ENCODE data around the gene VWA2. TPM values are rescaled to one million over a fixed set of nuclear protein-coding genes. Genes with fewer than 3 reads are reported as not detected.
A peak's percentile ranks its signal among the peaks of the same experiment; 100 is the strongest.

Gene VWA2
- total RNA-seq, 2 donors from 2014 or later = 1.1 to 1.5 TPM

DNA sequence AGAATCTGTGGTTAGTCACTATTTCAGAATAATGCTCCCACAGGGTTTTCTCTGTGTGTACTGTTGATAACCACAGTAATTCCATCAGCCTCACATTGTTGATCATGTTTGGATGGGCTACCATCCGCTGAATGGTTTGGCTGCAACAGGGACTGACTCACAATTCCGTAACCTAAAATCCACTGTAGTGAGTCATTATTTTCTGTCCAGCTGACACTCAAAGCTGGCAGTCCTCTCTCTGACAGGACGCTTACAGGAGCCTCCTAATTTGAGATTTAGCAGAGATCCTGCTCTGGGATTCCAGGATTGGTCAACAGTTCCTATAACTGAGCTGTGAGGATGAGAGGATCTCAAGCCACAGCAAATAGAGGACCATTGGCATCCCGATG, 32.7 kb downstream of the VWA2 start:
- intact Hi-C loops (cut with DNase I, micrococcal nuclease) = no loop called here
- ATAC-seq (no peak), DNase-seq (no peak)

DNA sequence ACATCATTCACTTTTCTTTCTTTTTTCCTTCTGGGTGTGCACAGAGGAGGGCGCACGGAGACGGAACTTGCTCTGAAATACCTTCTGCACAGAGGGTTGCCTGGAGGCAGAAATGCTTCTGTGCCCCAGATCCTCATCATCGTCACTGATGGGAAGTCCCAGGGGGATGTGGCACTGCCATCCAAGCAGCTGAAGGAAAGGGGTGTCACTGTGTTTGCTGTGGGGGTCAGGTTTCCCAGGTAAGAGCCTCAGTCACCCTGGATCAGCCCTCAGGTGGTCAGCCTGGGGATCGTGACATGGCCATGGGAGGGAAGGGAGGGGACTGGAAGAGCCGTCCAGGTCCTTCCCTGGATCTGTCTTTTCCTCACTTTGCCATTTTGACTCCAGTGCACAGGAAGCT, 33.6 kb downstream of the VWA2 start:
- intact Hi-C loops (cut with DNase I, micrococcal nuclease) = no loop called here
- ATAC-seq (no peak), DNase-seq (no peak)

DNA sequence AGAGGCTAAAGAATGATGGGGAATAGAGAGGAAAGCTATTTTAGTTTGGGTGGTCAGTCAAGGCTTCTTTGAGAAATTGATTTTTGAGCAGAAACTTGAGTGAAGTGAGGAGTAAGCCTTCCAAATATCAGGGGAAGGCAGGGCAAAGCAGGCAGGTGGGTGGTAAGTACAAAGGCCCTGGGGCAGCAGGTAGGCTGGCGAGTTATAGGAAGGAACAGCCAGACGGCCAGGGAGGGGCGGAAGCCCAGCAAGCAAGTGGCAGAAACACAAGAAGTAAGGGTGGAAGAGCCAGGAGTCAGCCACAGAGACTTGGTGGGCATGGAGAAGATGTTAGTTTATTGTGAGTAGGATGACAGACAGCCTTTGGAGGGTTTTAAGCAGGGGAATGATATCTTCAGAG, 34.9 kb downstream of the VWA2 start:
- intact Hi-C loops (cut with DNase I, micrococcal nuclease) = no loop called here
- no peak for DNase-seq

DNA sequence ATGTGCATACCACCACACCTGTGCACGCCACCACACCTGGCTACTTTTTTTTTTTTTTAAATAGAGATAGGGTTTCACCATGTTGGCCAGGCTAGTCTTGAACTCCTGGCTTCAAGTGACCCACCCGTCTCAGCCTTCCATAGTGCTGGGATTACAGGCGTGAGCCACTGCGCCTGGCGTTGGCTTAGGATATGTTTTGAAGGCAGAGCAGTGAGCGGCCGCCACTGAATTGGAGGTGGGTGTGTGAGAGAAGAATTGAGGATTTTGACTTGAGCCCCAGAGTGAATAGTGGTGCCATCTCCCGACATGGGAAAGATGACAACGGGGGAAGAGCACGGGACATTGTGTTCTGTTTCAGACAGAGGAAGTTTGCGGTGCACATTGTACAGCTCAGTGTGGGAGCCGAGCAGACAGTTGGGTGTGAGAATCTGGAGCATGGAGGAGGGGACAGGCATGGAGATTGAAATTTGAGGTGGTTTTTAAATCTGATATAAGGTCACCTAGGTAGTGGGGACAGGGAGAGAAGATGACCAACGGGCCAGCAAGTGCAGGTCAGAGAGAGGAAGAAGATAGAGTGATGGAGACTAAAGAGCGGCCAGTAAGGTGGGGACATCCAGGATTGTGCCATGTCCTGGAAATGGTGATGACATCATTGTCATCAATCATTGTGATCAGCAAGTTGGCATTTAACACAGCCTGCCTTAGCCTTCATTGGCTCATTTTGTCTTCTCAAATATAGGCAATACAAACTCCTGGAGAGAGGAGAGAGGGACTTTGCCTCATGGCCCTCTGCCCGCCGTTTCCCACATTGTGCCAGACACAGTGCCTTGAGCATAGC, 35.8 kb downstream of the VWA2 start:
- DNase-seq (no peak), ATAC-seq (no peak)
- intact Hi-C loops (cut with DNase I, micrococcal nuclease) = no loop called here

More for the DNA sequence above, 34.9 kb downstream of the VWA2 start:
- ATAC-seq = no peak

DNA sequence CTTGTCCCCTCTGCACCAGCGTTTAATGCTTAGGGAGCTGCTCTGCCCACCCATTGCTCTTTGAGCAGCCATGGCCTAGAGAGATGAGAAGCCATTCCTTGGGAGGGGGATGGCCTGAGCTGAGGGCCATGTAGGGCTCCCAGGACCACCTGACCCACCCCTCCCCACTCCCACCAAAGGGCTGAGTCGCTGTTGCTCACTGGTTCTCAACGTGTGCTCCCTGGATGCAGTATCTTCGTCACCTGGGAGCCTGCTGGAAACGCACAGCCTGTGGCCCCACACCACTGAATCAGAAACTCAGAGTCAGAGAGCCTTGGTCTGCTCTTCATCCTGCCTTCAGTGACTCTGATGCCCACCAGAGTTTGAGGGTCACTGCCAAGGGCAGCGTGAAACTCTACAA, 37.0 kb downstream of the VWA2 start:
- DNase-seq (no peak), ATAC-seq (no peak)
- intact Hi-C loops (cut with DNase I, micrococcal nuclease) = no loop called here

DNA sequence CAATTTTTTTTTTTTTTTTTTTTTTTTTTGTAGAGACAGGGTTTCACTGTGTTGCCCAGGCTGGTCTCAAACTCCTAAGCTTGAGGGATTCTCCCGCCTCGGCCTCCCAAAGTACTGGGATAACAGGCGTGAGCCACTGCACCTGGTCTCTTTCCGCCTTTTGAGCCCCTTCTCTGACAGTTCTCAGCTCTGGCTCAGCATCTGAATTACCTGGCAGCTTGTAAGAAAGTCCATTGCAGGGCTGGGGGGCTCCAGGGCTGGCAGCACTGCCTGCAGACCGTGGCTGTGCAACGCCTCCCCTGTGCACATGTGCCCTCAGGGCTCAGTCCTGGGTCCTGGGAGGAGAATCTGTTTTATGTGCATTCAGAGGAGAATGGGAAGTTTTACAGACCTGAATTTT, 37.6 kb downstream of the VWA2 start:
- no peak for DNase-seq
- intact Hi-C loops (cut with DNase I, micrococcal nuclease) = no loop called here
- no peak for ATAC-seq

DNA sequence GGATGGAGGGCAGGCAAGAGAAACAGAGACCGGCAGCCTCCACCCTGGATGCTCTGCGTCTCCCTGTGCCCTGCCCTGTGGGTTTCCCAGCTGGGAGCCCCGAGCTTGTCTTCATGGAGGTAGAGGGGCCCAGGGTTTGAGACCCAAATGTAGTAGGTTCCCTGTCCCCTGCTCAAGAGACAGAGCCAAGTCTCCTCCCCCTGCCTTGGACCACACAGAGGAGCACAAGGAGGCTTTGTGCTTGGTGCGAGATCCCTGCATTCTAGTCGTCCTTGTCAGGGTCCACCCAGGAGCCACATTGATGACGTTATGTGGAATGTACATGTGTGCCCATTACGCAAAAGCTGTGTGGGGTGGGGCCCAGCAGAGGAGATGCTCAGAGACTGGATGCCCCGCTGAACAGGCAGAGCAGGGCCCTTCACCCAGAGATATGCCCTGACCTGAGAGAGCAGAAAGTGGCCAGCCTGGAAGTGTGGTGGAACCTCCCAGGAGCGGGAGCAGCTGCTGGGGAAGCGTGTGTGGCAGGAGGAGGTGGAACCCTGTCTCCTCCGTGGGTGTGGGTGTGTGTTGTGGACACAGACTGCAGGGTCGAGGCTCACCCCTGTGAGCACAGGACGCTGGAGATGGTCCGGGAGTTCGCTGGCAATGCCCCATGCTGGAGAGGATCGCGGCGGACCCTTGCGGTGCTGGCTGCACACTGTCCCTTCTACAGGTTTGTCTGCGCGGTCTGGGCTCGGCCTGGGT, 39.3 kb downstream of the VWA2 start:
- ATAC-seq (no peak), DNase-seq (no peak)
- intact Hi-C loops (cut with DNase I, micrococcal nuclease) = no loop called here

DNA sequence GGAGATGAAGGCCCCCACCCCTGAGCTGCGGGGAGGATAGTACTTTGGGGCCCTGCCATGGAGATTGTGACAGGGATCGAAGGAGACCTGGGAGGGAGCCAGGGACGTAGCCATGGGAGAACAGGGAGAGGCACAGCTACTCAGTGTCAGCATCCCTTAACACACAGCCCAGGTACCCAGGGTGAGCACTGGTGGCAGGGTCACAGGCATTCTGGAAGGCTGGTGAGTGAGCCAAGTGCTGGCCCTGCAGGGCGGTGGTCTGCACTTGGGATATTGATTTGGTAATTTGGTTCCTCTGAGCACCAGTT, 39.8 kb downstream of the VWA2 start:
- intact Hi-C loops (cut with DNase I, micrococcal nuclease) = no loop called here
- DNase-seq = no peak
- no peak for ATAC-seq

DNA sequence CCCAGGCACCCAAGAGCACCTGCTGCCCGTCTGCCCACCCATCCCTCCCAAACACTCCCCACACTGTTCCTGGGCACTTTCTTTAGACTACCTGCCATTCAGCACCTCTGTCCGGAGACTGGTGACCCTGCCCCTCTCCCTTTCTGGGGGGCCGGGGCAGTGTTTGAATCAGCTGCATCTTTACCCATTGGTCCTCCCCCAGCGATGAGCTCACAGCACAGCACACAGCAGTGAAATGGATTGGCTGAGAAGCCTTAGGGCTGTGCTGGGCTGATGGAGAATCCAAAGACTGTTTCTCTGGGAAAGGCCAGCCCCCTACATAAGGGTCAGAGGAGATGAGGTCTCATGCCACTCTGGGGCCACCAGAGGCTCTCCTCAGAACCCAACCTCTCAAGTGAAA, 40.2 kb downstream of the VWA2 start:
- no peak for ATAC-seq
- no peak for DNase-seq
- intact Hi-C loops (cut with DNase I, micrococcal nuclease) = no loop called here

DNA sequence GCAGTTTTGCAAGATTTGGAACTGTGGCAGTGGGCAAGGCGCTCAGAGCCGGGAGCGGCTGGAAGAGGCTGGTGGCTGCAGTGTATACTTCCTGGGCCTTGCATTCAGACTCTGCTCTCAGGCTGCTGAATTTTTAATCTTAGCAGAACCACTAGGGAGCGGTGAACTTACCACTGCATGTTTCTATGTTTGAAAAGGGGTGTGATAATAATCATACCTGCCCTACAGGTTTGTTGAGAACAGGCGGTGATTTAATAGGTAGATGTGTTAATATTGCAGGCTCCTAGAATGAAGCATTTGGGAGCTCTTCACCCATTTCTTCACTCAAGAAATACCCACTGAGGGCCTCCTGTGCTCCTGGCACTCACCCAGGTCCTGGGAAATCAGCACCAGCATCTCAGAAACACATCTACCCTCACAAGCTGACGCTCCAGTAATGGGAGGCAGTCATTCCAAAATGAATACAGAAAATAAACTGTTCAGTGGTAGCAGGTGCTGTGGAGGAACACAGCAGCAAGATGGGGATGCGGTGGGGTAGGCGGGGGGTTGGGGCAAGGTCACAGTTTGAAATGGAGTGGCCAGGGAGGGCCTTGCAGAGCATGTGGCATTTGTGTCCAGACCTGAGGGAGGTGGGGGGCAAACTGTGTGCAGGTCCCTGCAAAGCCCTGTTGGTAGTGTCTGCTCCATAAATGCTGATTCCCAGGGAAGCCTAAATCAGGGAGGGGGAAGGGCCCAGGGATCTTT, 41.0 kb downstream of the VWA2 start:
- no peak for DNase-seq
- intact Hi-C loops (cut with DNase I, micrococcal nuclease) = no loop called here
- ATAC-seq = no peak

DNA sequence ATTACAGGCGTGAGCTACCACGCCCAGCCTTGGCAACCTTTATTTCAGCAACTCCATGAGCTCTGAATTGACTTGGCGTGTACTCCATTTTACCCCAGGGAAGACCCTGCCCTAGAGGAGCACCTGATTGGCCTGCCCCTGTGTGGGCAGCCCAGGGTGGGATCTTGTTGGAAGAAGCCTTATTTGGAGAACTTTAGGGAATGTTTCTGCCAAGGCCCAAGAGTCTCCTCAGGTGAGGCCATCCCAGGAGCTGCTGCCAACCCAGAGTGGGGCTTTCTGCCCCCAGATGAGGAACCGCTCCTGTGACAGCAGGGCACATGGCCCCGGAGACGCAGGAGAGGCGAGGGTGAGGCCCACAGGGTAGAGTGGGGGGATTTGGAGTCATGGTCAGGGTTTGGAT, 42.0 kb downstream of the VWA2 start:
- ATAC-seq (peak; percentile 16), DNase-seq (no peak)
- intact Hi-C loops (cut with DNase I, micrococcal nuclease) = no loop called here

DNA sequence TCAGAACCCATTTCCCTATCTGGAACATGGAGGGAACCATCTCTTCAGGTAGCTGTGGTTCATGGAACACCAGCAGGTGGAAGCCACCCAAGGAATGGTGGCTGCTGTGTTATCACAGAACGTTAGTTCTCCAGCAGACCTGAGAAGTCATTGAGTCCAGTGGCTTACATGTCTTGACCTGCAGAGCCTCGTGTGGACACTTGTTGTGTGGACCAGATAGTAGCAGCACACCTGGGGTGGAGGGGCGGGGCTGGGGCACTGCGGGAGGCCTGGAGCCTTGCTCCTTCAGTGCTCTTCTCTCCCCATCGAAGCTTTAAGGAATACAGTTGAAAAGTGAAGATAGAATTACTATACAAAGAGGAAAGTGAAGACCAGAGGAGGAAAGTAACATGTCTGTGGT, 42.4 kb downstream of the VWA2 start:
- intact Hi-C loops (cut with DNase I, micrococcal nuclease) = no loop called here
- ATAC-seq (no peak), DNase-seq (no peak)

DNA sequence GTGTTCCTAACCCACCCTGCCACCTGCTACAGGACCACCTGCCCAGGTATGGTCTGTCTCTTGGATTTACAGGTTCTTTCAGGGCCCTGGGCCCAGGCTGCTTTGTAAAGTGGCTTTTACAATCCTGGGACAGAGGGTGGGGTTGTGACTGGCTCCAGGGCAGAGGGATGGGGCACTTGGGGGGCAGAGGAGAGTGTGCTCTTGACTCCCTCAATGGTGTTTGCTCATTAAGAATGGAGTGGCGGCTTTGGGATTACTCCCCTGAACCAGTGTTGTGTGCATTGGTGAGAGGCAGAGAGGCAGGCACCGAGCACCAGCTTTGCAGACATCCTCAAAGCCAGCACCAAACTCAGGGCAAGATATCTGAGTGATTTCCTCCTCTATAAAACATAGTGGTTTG, 43.5 kb downstream of the VWA2 start:
- ATAC-seq (no peak), DNase-seq (no peak)
- intact Hi-C loops (cut with DNase I, micrococcal nuclease) = no loop called here

DNA sequence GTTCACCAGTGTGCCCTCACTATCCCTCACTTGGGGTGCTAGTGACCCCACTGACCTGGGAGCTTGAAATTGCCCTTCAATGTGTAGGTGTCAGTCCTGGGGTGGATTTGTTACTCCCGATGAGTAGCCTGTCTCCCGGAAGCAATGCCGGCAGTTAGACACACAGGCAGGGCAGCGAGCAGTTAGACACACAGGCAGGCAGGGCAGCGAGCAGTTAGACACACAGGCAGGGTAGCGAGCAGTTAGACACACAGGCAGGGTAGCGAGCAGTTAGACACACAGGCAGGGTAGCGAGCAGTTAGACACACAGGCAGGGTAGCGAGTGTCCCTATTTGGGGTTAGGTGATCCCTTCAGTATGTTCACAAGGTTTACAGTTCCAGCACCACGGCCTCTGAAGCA, 44.0 kb downstream of the VWA2 start:
- DNase-seq = no peak
- intact Hi-C loops (cut with DNase I, micrococcal nuclease) = no loop called here
- no peak for ATAC-seq

DNA sequence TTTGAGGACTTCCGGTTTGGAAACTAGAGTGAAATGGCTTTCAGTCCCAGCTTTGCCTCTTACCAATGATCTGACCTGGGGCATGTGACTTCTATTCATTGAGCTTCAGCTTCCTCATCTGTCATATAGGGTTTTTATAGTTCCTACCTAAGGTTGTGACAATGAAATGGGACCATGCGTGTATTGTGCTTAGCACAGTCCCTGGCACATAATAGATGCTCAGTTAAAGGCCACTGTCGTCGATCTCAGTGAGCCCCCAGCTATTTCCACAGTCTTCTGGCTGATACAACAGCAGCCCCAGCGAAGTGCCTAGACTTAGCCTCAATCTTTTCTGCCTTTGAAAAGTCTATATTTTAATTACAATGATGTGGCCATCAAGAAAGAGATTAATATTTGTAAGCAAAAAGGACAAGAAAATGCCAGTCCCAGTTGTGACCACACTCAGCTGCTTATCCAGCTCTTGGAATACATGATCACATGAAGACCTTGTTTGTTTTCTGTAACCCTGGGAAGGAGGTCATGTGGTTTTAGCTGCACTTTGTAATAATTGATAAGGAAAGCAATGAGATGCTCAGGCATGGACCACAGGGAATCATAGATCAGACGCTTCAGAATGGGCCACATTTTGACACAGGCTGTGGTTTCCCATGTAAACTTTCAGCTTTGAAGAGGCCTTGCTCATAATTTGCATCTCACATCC, 44.6 kb downstream of the VWA2 start:
- DNase-seq = no peak
- intact Hi-C loops (cut with DNase I, micrococcal nuclease) = no loop called here
- no peak for ATAC-seq

DNA sequence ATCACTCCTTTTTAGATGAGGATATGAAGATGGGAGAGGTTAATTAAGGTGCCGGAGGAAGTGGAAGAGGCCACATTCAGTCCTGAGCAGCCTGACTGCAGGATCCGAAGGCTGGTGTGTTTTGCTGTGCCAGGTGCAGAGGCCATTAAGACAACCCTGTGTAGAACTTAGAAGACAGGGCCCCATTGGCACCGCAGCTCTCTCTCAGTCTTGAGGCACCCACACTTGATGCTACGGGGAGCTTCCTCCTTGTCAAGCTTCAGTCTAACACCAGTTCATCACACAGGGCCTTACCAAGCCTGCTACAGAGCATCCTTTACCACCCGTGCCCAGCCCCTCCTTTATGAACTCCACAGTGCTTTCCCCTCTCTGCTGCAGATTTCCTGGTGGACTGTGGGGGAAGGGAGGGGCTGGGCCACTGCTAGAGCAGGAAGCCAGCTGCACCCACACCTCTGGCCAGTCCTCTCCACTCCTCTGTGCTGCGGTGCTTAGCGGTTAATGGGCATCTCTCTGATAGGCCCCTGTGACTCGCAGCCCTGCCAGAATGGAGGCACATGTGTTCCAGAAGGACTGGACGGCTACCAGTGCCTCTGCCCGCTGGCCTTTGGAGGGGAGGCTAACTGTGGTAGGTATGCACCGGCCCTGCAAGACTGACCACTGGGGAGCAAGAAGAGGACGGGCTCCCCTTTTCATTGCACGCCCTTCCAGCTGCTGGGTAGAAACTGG, 45.5 kb downstream of the VWA2 start:
- intact Hi-C loops (cut with DNase I, micrococcal nuclease) = no loop called here
- ATAC-seq (no peak), DNase-seq (no peak)

DNA sequence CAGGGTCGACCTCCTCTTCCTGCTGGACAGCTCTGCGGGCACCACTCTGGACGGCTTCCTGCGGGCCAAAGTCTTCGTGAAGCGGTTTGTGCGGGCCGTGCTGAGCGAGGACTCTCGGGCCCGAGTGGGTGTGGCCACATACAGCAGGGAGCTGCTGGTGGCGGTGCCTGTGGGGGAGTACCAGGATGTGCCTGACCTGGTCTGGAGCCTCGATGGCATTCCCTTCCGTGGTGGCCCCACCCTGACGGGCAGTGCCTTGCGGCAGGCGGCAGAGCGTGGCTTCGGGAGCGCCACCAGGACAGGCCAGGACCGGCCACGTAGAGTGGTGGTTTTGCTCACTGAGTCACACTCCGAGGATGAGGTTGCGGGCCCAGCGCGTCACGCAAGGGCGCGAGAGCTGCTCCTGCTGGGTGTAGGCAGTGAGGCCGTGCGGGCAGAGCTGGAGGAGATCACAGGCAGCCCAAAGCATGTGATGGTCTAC, 46.9 kb downstream of the VWA2 start:
- no peak for DNase-seq
- ATAC-seq = no peak
- intact Hi-C loops (cut with DNase I, micrococcal nuclease) = no loop called here

DNA sequence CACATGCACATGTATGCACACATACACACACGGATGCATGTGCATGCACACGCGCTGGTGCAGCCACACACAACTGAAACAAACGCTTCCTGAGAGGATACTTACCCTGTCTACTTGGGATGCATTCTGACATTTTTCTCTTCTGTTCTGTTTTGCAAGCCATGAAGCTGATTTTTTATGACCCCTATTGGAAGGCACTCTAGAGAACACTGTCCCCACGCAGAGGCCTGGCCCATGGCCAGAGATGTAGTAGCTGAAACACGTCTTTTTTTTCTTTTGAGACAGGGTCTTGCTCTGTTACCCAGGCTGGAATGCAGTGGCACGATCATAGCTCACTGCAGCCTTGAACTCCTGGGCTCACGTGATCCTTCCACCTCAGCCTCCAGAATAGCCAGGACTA, 47.9 kb downstream of the VWA2 start:
- ATAC-seq (no peak), DNase-seq (no peak)
- intact Hi-C loops (cut with DNase I, micrococcal nuclease) = no loop called here

Data from left colon (tissue), 2 donors.